GM19023 (cell line): ENCODE measurements around the gene TYK2.
A peak's percentile ranks its signal among the peaks of the same experiment; 100 is the strongest.
"Not testable (repeated sequence)": the region's sequence is repeated elsewhere in the genome, so short reads cannot be mapped to it uniquely, and the experiment has no call there.

Experiments
- ATAC-seq: cut with Tn5 transposase; IDR thresholded peaks from one replicate; pipeline ENCODE4 v1.9.1; 2021; ENCODE audit warnings: mild to moderate bottlenecking, moderate library complexity; ENCODE audit not compliant: unreplicated experiment

TYK2 gene

DNA sequence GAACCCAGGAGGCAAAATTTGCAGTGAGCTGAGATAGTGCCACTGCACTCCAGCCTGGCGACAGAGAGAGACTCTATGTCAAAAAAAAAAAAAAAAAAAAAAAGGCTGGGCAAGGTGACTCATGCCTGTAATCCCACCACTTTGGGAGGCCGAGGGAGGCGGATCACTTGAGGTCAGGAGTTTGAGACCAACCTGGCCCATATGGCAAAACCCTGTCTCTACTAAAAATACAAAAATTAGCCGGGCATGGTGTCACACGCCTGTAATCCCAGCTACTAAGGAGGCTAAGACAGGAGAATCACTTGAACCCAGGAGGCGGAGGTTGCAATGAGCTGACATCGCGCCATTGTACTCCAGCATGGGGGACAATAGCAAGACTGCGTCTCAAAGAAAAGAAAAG is 43.6 kb downstream of the TYK2 start:
- ATAC-seq, result not testable (repeated sequence)

- no peak for ATAC-seq
These were observed 44.9 kb downstream of the TYK2 start for GRCh38 chr19:10335352-10335985.

DNA sequence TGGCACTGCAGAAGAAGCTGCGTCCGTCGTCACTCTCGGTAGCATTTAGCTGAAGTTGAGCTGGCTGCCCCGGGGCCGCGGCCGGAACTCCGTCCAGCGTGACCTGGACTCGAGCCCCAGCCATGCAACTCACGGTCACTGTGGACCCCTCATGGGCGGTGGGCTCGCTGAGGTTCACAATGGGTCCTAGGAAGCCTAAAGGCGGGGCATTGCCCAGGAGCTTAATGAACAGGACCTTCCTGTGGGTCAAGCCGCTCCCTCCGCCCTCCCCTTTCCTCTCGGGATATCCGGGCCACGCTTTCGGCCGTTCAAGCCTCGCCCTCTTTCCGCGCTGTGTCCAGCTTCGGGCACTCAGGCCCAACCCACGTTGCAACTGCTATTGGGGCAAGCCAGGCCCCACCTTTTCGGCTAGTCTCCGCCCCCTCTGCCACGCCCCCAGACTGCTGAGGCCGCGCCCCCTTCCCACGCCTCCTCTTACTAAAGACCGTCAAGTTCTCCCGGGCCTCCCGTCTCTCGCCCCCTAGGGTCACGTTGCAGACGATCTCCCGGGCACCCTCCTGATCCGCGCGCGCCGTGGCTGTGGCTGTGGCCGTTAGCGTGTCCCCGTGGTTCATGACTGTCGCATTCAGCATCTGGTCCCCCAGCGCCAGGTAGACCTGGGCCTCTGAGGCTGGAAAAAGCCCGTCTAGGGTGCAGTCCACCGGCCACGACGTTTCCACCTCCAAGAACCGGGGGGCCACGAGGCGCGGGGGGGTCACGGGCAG is 45.6 kb downstream of the TYK2 start:
- ATAC-seq, result no peak

DNA sequence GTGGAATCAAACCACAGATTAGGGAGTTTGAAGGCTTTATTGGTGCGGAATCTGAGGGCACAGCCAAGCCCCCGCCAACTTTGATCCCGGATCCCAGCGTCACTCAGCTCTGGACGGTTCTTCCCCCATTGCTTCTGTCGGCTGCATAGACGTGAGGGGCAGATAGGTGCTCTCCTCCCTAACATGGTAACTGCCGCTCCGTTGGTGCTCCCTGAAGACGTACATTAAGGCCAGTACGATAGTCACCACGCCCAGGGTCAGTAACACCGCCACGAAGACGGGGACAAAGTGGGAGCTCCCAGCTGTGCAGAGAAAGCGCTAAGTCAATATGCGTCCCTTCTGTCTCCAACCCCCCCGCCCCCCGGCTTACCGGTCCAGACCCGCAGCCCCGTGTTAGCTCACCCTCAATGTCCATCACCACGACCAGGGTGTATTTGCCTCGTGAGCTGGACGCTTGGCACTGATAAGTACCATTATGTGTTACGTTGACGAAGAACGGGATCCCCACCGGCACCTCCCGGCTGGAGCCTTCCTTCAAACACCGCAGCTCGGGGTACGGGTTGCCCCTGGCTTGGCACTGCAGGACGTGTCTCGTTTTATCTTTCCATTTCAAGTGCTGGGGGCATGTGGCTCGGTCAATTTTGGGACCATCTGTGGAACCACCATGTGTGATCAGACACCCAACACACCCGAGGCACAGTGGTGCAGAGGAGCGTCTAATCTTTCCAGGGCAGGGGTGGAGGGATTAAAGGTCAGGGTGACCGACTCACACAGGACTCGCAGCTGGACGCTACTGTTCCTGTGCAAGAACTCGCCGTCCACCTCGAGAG is 46.4 kb downstream of the TYK2 start:
- peak; percentile 6 for ATAC-seq

- ATAC-seq, result peak; percentile 84
These were observed 47.2 kb downstream of the TYK2 start, which contains the start of gene RAVER1 for GRCh38 chr19:10332965-10333757. Gene RAVER1 (minus strand): TSS chr19:10333529. CDS start chr19:10333507, 22 bp downstream.

GRCh38 chr19:10332158-10332964 is 48.0 kb downstream of the TYK2 start:
- no peak for ATAC-seq

GRCh38 chr19:10329555-10329954 is 50.8 kb downstream of the TYK2 start:
- no peak for ATAC-seq

GRCh38 chr19:10328558-10329429 is 51.6 kb downstream of the TYK2 start:
- ATAC-seq, result no peak

DNA sequence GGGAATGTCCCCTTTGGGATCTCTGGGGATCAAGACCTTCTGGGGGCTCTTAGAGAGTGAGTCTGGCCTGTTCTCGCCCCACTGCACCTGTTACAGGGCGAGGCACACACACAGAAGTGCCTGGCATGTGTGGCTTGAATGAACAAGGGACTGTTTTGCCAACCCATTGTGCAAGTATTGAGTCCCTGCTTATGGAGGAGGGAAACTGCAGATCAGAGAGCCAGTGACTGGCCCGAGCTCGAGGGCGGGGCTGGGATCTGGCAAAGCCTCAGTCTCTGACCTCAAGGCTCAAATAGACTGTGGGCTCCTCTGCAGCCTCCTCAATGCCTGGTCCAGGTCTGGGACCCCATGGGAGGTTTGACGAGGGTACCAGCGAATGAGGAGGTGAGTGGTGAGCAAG is 52.6 kb downstream of the TYK2 start:
- no peak for ATAC-seq

DNA sequence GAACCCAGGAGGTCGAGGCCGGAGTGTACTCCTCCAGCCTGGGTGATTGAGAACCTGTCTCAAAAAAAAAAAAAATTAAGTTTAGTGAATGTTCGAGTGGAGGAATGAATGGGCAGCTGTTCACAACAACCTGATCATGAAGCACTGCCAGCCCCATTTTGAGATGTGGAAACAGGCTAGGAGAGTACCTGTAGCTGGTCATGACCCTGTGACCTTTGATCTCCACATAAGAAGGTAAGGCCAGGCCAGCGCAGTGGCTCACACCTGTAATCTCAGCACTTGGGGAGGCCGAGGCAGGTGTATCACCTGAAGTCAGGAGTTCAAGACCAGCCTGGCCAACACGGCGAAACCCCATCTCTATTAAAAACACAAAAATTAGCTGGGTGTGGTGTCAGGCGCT is 54.6 kb downstream of the TYK2 start:
- no peak for ATAC-seq

GRCh38 chr19:10321874-10322835 is 58.2 kb downstream of the TYK2 start:
- ATAC-seq, result no peak

GRCh38 chr19:10321417-10321797 is 59.0 kb downstream of the TYK2 start:
- no peak for ATAC-seq

DNA sequence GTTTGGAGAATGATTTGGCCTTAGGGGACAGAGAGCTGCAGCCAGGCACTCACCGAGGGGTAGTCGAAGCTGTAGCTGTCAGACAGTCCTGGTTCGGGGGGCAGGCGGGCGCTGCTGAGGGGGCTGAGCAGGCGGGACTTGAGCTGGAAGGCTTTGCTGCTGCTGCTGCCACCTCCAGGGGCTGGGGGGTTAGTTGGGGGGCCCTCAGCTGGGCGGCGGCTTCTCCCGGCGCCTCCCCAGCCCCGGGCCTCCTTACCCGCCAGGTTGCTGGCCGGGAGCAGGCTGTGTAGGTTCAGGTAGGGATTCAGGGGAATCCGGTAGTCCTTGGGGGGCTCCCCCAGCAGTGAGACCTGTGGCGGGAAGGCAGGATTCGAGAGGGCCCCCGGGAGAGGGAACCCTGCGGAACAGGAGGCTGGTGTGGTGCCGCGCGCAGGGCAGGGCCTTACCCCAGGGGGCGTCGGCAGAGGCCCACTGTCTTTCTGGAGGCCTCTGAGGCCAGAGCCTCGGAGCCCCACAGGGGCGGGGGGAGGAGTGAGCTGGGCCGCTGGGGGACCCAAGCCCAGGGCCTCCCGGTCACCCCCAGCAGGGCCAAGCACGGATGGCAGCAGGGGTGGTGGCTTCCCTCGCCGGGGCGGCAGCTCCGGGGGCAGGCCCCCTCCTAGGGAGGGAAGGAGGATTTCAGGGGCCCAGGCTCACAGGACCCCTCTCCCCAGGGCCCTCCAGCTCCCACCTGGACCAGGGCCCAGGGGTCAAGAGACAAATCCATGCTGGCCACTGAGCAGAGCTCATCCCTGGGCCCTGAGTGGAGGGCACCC is 59.6 kb downstream of the TYK2 start:
- no peak for ATAC-seq

GRCh38 chr19:10318807-10319682 is 61.3 kb downstream of the TYK2 start:
- ATAC-seq, result no peak

DNA sequence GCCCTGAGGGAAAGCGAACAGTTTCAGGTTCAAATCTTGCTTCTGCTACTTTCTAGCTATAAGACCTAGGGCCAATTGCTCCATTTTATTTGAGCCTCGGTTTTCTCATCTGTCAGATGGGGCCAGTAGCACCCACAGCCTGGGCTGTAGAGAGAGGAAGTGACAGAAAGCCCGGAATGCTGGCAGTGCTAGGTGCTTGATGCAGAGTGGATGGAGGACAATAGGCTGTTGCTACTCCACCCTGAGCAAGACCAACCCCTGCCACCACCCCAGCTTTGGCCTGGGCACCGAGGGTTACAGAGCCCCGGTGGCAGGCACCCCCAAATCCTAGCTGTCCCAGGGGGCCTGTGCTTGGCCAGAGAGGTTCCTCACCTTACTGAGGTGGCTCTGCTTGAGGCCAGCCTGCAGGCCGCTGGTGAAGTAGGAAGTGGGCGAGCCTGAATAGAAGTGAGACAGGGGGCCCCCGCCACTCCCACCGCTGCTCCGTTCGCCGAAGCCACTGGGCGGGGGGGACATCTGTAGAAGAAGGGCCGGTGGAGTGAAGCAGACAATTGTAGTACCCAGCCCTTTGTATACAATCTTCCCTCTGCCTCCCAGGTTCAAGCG is 62.4 kb downstream of the TYK2 start:
- no peak for ATAC-seq
